T-helper 17 cell (primary cell): Measurements from ENCODE around the gene PALLD. TPM values are rescaled to one million over a fixed set of nuclear protein-coding genes. Genes with fewer than 3 reads are reported as not detected.

Experiments used
- ATAC-seq: fragments of 150-1000 bp; cut with Tn5 transposase; 2 replicates; pipeline ENCODE4 v1.10.0; 2021; ENCODE audit warnings: mild to moderate bottlenecking, moderate library complexity
- DNase-seq, 3 donors: peaks; one replicate each; pipeline versions ENCODE4 v3.0.0 to v3.0.0-alpha.2; 2020 to 2021
- H3K9me3 ChIP-seq: one replicate; pipeline ENCODE4 v1.7.0; 2013; ENCODE audit warnings: low read length, mild to moderate bottlenecking; ENCODE audit not compliant: control insufficient read depth, poor library complexity, severe bottlenecking
- H3K27ac Mint-ChIP-seq: one replicate; pipeline ENCODE4 v1.8.0; 2022; ENCODE audit warnings: mild to moderate bottlenecking, moderate library complexity, mixed read lengths
- H3K27me3 Mint-ChIP-seq: one replicate; pipeline ENCODE4 v1.8.0; 2022; ENCODE audit warnings: mixed read lengths
- H3K36me3 Mint-ChIP-seq: one replicate; pipeline ENCODE4 v1.8.0; 2022; ENCODE audit warnings: low read depth, mixed read lengths
- H3K4me1 Mint-ChIP-seq: one replicate; pipeline ENCODE4 v1.8.0; 2022; ENCODE audit warnings: mild to moderate bottlenecking, mixed read lengths
- H3K4me3 Mint-ChIP-seq: one replicate; pipeline ENCODE4 v1.8.0; 2022; ENCODE audit warnings: mild to moderate bottlenecking, moderate library complexity, mixed read lengths
- total RNA-seq, 4 donors: library from RNA in 2 of 4; stranded (reverse) in 2 of 4; gene quantifications; one replicate each; pipeline ENCODE4 v1.2.3 and lab custom pipeline; 2022 to 2026

PALLD gene
- total RNA-seq, 2 donors from 2014 or later: 0.26 to 0.67 TPM

- peaks cover 5% of the 10 kb centered on the region for H3K4me1 Mint-ChIP-seq
- no peaks in the 10 kb centered on the region for H3K9me3 ChIP-seq
- no peak for DNase-seq
- no peak overlapping the region for H3K27ac Mint-ChIP-seq
- no peak for ATAC-seq
- peaks cover 4% of the 10 kb centered on the region for H3K27me3 Mint-ChIP-seq
- no peaks in the 10 kb centered on the region for H3K36me3 Mint-ChIP-seq
- no peak overlapping the region for H3K4me3 Mint-ChIP-seq
These were observed 214.6 kb downstream of the PALLD start for GRCh38 chr4:168711197-168712140.

GRCh38 chr4:168712316-168712890, 215.6 kb downstream of the PALLD start:
- no peak overlapping the region for H3K27ac Mint-ChIP-seq

GRCh38 chr4:168713253-168713652, 216.4 kb downstream of the PALLD start:
- Mint-ChIP-seq H3K27me3 (peaks cover 6% of the 10 kb centered on the region), H3K4me3 (no peak overlapping the region)
- DNase-seq: no peak

More at GRCh38 chr4:168712316-168712890, 215.6 kb downstream of the PALLD start:
- Mint-ChIP-seq H3K4me1 (peaks cover 6% of the 10 kb centered on the region), H3K4me3 (no peak overlapping the region), H3K27me3 (peaks cover 6% of the 10 kb centered on the region), H3K36me3 (no peaks in the 10 kb centered on the region)
- H3K9me3 ChIP-seq: no peaks in the 10 kb centered on the region
- ATAC-seq (no peak), DNase-seq (no peak)

GRCh38 chr4:168715896-168716295, 219.0 kb downstream of the PALLD start:
- DNase-seq: no peak
- Mint-ChIP-seq H3K4me3 (no peak overlapping the region), H3K36me3 (no peaks in the 10 kb centered on the region), H3K27ac (peak overlapping the region; percentile 59), H3K27me3 (peaks cover 6% of the 10 kb centered on the region), H3K4me1 (peaks cover 2% of the 10 kb centered on the region)
- ATAC-seq: no peak
- H3K9me3 ChIP-seq: no peaks in the 10 kb centered on the region

More at GRCh38 chr4:168713253-168713652, 216.4 kb downstream of the PALLD start:
- Mint-ChIP-seq H3K27ac (no peak overlapping the region), H3K4me1 (peaks cover 6% of the 10 kb centered on the region), H3K36me3 (no peaks in the 10 kb centered on the region)
- no peak for ATAC-seq
- no peaks in the 10 kb centered on the region for H3K9me3 ChIP-seq

GRCh38 chr4:168716406-168717129, 219.7 kb downstream of the PALLD start:
- H3K9me3 ChIP-seq: no peaks in the 10 kb centered on the region
- no peak for ATAC-seq
- Mint-ChIP-seq H3K27ac (peak overlapping the region; percentile 59), H3K4me3 (no peak overlapping the region), H3K36me3 (no peaks in the 10 kb centered on the region), H3K27me3 (peaks cover 6% of the 10 kb centered on the region), H3K4me1 (peaks cover 2% of the 10 kb centered on the region)
- DNase-seq: no peak

GRCh38 chr4:168717847-168718246, 221.0 kb downstream of the PALLD start:
- H3K4me3 Mint-ChIP-seq: no peak overlapping the region
- ATAC-seq (no peak), DNase-seq (no peak)
- no peak overlapping the region for H3K27ac Mint-ChIP-seq
- H3K4me1 Mint-ChIP-seq: peaks cover 5% of the 10 kb centered on the region
- no peaks in the 10 kb centered on the region for H3K36me3 Mint-ChIP-seq
- peaks cover 6% of the 10 kb centered on the region for H3K27me3 Mint-ChIP-seq
- no peaks in the 10 kb centered on the region for H3K9me3 ChIP-seq

- H3K4me3 Mint-ChIP-seq: no peak overlapping the region
- no peaks in the 10 kb centered on the region for H3K36me3 Mint-ChIP-seq
- peaks cover 7% of the 10 kb centered on the region for H3K4me1 Mint-ChIP-seq
- ATAC-seq: no peak
- H3K27ac Mint-ChIP-seq: no peak overlapping the region
- no peak for DNase-seq
- H3K27me3 Mint-ChIP-seq: peaks cover 6% of the 10 kb centered on the region
- no peaks in the 10 kb centered on the region for H3K9me3 ChIP-seq
These were observed 222.9 kb downstream of the PALLD start for GRCh38 chr4:168719725-168720124.

GRCh38 chr4:168720396-168720900, 223.6 kb downstream of the PALLD start:
- no peak for ATAC-seq
- no peak overlapping the region for H3K4me3 Mint-ChIP-seq
- H3K27ac Mint-ChIP-seq: no peak overlapping the region
- H3K4me1 Mint-ChIP-seq: peaks cover 7% of the 10 kb centered on the region
- H3K9me3 ChIP-seq: no peaks in the 10 kb centered on the region
- no peak for DNase-seq
- H3K27me3 Mint-ChIP-seq: peaks cover 6% of the 10 kb centered on the region
- H3K36me3 Mint-ChIP-seq: no peaks in the 10 kb centered on the region

GRCh38 chr4:168722391-168722790, 225.5 kb downstream of the PALLD start:
- Mint-ChIP-seq H3K4me3 (no peak overlapping the region), H3K4me1 (peaks cover 5% of the 10 kb centered on the region), H3K27ac (no peak overlapping the region), H3K27me3 (no peaks in the 10 kb centered on the region), H3K36me3 (no peaks in the 10 kb centered on the region)
- no peaks in the 10 kb centered on the region for H3K9me3 ChIP-seq
- ATAC-seq: no peak
- DNase-seq: no peak

- Mint-ChIP-seq H3K4me1 (peaks cover 5% of the 10 kb centered on the region), H3K4me3 (no peak overlapping the region), H3K27me3 (no peaks in the 10 kb centered on the region), H3K27ac (no peak overlapping the region), H3K36me3 (no peaks in the 10 kb centered on the region)
- DNase-seq: no peak
- no peak for ATAC-seq
- H3K9me3 ChIP-seq: no peaks in the 10 kb centered on the region
These were observed 226.2 kb downstream of the PALLD start for GRCh38 chr4:168723020-168723419.

GRCh38 chr4:168723569-168723968, 226.7 kb downstream of the PALLD start:
- Mint-ChIP-seq H3K27me3 (no peaks in the 10 kb centered on the region), H3K36me3 (no peaks in the 10 kb centered on the region), H3K4me1 (peaks cover 5% of the 10 kb centered on the region), H3K4me3 (no peak overlapping the region), H3K27ac (no peak overlapping the region)
- ATAC-seq: no peak
- H3K9me3 ChIP-seq: no peaks in the 10 kb centered on the region
- no peak for DNase-seq

- Mint-ChIP-seq H3K4me3 (no peak overlapping the region), H3K36me3 (no peaks in the 10 kb centered on the region), H3K27me3 (no peaks in the 10 kb centered on the region), H3K4me1 (peaks cover 5% of the 10 kb centered on the region), H3K27ac (no peak overlapping the region)
- ATAC-seq (no peak), DNase-seq (no peak)
- H3K9me3 ChIP-seq: no peaks in the 10 kb centered on the region
These were observed 227.4 kb downstream of the PALLD start for GRCh38 chr4:168724243-168724642.
